CD4-positive, alpha-beta T cell (primary cell): Measurements from ENCODE around the gene PLCD4. TPM values are rescaled to one million over a fixed set of nuclear protein-coding genes. Genes with fewer than 3 reads are reported as not detected.

Source experiments
- ATAC-seq: fragments of 200-7000 bp; cut with Tn5 transposase; one replicate; pipeline ENCODE4 v1.10.0; 2022; ENCODE audit warnings: mild to moderate bottlenecking; ENCODE audit not compliant: poor library complexity
- CTCF ChIA-PET: fragments of 350-600 bp; sonication (Branson Sonifier 250); formaldehyde crosslinking; loops from one replicate; lab custom pipeline; 2021; ENCODE audit warnings: antibody characterized with exemption, inconsistent platforms; lab: Charles Lee
- POLR2A ChIA-PET: fragments of 350-600 bp; sonication (Branson Sonifier 250); formaldehyde crosslinking; loops from one replicate; lab custom pipeline; 2021; ENCODE audit warnings: antibody characterized with exemption, inconsistent platforms; lab: Charles Lee
- DNase-seq, 14 experiments: peaks; one replicate each; pipeline ENCODE4 v3.0.0-alpha.2; 2013 to 2020; ENCODE audit warnings: mixed read lengths in 2 of 14
- H3K27ac ChIP-seq, 2 donors: one replicate each; pipeline versions ENCODE4 v1.5.1 to v1.7.0; 2013; ENCODE audit warnings: low read length in 2 of 2, low read depth in 1 of 2, mild to moderate bottlenecking in 1 of 2
- H3K27me3 ChIP-seq, 2 experiments: 1 replicate in 1 of 2; 2 replicates in 1 of 2; pipeline versions ENCODE4 v1.6.1 to v1.7.0; 2013; ENCODE audit warnings: low read length in 2 of 2, control low read depth in 1 of 2, mild to moderate bottlenecking in 1 of 2, moderate library complexity in 1 of 2; ENCODE audit not compliant: insufficient read depth in 2 of 2, control insufficient read depth in 1 of 2
- H3K36me3 ChIP-seq: one replicate; pipeline ENCODE4 v1.6.1; 2013; ENCODE audit warnings: low read length, control low read depth; ENCODE audit not compliant: insufficient read depth
- H3K4me1 ChIP-seq: one replicate; pipeline ENCODE4 v1.6.1; 2013; ENCODE audit warnings: low read length, control low read depth; ENCODE audit not compliant: insufficient read depth
- H3K4me3 ChIP-seq: one replicate; pipeline ENCODE4 v1.5.1; 2013; ENCODE audit warnings: mild to moderate bottlenecking, low read length, moderate library complexity
- H3K9me3 ChIP-seq, 2 experiments: 1 replicate in 1 of 2; 2 replicates in 1 of 2; pipeline versions ENCODE4 v1.6.1 to v1.7.0; 2013; ENCODE audit warnings: low read length in 2 of 2, mild to moderate bottlenecking in 2 of 2, control low read depth in 1 of 2, moderate library complexity in 1 of 2; ENCODE audit not compliant: control insufficient read depth in 1 of 2, insufficient read depth in 1 of 2
- H3K27ac Mint-ChIP-seq: one replicate; pipeline ENCODE4 v1.8.0; 2020; ENCODE audit warnings: mixed read lengths
- H3K27me3 Mint-ChIP-seq: one replicate; pipeline ENCODE4 v1.8.0; 2021; ENCODE audit warnings: mixed read lengths
- H3K36me3 Mint-ChIP-seq: one replicate; pipeline ENCODE4 v1.8.0; 2021; ENCODE audit warnings: low read depth, mixed read lengths
- H3K4me1 Mint-ChIP-seq: one replicate; pipeline ENCODE4 v1.8.0; 2021; ENCODE audit warnings: low read depth, mixed read lengths
- H3K4me3 Mint-ChIP-seq: one replicate; pipeline ENCODE4 v1.8.0; 2020; ENCODE audit warnings: mild to moderate bottlenecking, mixed read lengths
- H3K9me3 Mint-ChIP-seq: one replicate; pipeline ENCODE4 v1.8.0; 2020; ENCODE audit warnings: mixed read lengths
- intact Hi-C, 2 experiments: fragments of 100-400 bp; cut with DNase I in 1 of 2; cut with micrococcal nuclease in 1 of 2; formaldehyde crosslinking; loops; one replicate each; pipeline versions ENCODE4 v1.15.1 to v1.9.0; 2023 to 2025; cut with DNase I, micrococcal nuclease
- polyA plus RNA-seq, 2 donors: library from polyadenylated mRNA; unstranded; fragments of 120-200 nt; gene quantifications; one replicate each; pipeline ENCODE4 v1.2.1, GENCODE V29; 2013
- total RNA-seq, 174 experiments: library from RNA in 2 of 174; stranded (reverse) in 2 of 174; gene quantifications; one replicate each; pipeline ENCODE4 v1.2.3 and lab custom pipeline; 2021 to 2026
- TF ChIP-seq, protein P1 (sequence below): fragments of 200-600 bp; IDR thresholded peaks from one replicate; pipeline ENCODE4 v1.8.0; 2022; ENCODE audit warnings: antibody characterized with exemption, mild to moderate bottlenecking

The PLCD4 gene
- under 1 TPM; 0.25 to 0.77 TPM for total RNA-seq
- 2.2 TPM for polyA plus RNA-seq (2013, experiment 1 of 2)
- polyA plus RNA-seq (2013, experiment 2 of 2), result 3.0 TPM
- total RNA-seq (lab: John Stamatoyannopoulos, UW), result 0 to 1.2 (median 0.28) reads per million in 172 experiments

GRCh38 chr2:218607436-218608115, at the start of gene PLCD4:
PLCD4 (plus strand) TSS chr2:218607899; CDS start chr2:218615740, 7,841 bp downstream.
- ATAC-seq (no peak), DNase-seq (no peak)
- H3K27me3 ChIP-seq, result peaks cover 0 to 3% of the 10 kb centered on the region in 2 experiments
- no peak within 1 kb of the TSS for H3K4me3 ChIP-seq
- no peak within 1 kb of the TSS for H3K27ac ChIP-seq
- H3K4me1 Mint-ChIP-seq, result no peaks in the 10 kb centered on the region
- H3K9me3 Mint-ChIP-seq, result no peaks in the 10 kb centered on the region
- H3K27ac Mint-ChIP-seq, result no peak within 1 kb of the TSS
- ChIA-PET POLR2A (interaction anchor here (0.7 kb wide), 1 partner anchor 145 kb away, joined by 3 read pairs; no protein-coding TSS in a partner anchor), CTCF (interaction anchor here (0.6 kb wide), 1 partner anchor 553 kb away, joined by 3 read pairs; no protein-coding TSS in a partner anchor)
- intact Hi-C loops, result no loop called here
- H3K36me3 Mint-ChIP-seq, result no peaks in the 10 kb centered on the region
- no peaks in the 10 kb centered on the region for H3K9me3 ChIP-seq
- no peak within 1 kb of the TSS for H3K4me3 Mint-ChIP-seq
- H3K27me3 Mint-ChIP-seq, result peaks cover 24% of the 10 kb centered on the region
- H3K4me1 ChIP-seq, result no peaks in the 10 kb centered on the region
- TF ChIP-seq, protein P1, sequence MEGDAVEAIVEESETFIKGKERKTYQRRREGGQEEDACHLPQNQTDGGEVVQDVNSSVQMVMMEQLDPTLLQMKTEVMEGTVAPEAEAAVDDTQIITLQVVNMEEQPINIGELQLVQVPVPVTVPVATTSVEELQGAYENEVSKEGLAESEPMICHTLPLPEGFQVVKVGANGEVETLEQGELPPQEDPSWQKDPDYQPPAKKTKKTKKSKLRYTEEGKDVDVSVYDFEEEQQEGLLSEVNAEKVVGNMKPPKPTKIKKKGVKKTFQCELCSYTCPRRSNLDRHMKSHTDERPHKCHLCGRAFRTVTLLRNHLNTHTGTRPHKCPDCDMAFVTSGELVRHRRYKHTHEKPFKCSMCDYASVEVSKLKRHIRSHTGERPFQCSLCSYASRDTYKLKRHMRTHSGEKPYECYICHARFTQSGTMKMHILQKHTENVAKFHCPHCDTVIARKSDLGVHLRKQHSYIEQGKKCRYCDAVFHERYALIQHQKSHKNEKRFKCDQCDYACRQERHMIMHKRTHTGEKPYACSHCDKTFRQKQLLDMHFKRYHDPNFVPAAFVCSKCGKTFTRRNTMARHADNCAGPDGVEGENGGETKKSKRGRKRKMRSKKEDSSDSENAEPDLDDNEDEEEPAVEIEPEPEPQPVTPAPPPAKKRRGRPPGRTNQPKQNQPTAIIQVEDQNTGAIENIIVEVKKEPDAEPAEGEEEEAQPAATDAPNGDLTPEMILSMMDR, result no peak
- H3K36me3 ChIP-seq, result no peaks in the 10 kb centered on the region

DNA sequence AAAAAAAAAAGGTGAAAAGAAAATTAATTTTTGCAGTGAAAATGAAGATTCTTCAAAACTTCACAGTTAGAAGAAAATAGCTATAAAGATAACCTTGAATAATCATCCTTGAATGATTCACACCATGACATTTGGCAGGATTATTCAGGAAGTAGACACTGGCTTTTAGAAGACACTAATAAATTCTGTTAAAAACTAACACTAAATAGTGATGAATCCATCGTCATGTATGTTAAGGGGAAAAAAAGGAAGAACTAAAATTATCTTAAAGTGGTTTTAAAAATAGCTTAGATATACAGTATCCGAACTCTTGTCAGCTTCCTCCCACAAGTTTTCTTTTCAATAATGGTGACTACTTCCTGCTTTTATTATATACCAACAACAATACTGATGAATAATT, 49.8 kb upstream of the PLCD4 start:
- peaks cover 11% of the 10 kb centered on the region for H3K4me1 Mint-ChIP-seq
- Histone ChIP-seq H3K27ac (no peak overlapping the region), H3K27me3 (no peaks in the 10 kb centered on the region), H3K9me3 (no peaks in the 10 kb centered on the region), H3K4me1 (no peaks in the 10 kb centered on the region), H3K36me3 (peaks cover 71% of the 10 kb centered on the region), H3K4me3 (no peak overlapping the region)
- H3K27me3 Mint-ChIP-seq, result no peaks in the 10 kb centered on the region
- TF ChIP-seq, protein P1, result no peak
- CTCF ChIA-PET, result no interaction called here
- no peak overlapping the region for H3K4me3 Mint-ChIP-seq
- no peaks in the 10 kb centered on the region for H3K9me3 Mint-ChIP-seq
- DNase-seq (no peak), ATAC-seq (no peak)
- POLR2A ChIA-PET, result no interaction called here
- peaks cover 84% of the 10 kb centered on the region for H3K36me3 Mint-ChIP-seq
- intact Hi-C loops, result no loop called here
- no peak overlapping the region for H3K27ac Mint-ChIP-seq

DNA sequence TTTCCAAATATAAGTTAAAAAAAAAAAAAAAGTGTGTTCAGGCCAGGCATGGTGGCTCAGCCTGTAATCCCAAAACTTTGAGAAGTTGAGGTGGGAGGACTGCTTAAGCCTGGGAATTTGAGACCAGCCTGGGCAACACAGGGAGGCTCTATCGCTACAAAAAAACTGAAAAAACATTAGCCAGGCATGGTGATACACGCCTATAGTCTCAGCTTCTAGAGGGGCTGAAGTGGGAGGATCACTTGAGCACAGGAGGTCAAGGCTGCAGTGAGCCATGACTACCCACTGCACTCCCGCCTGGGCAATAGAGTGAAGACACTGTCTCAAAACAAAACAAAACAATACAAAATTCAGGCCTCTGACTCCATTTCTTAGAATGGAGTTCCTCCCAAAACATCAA, 48.7 kb upstream of the PLCD4 start:
- intact Hi-C loops, result no loop called here
- H3K36me3 ChIP-seq, result peaks cover 67% of the 10 kb centered on the region
- no peaks in the 10 kb centered on the region for H3K27me3 Mint-ChIP-seq
- H3K4me3 Mint-ChIP-seq, result no peak overlapping the region
- TF ChIP-seq, protein P1, result no peak
- CTCF ChIA-PET, result no interaction called here
- POLR2A ChIA-PET, result no interaction called here
- H3K9me3 Mint-ChIP-seq, result no peaks in the 10 kb centered on the region
- H3K4me1 Mint-ChIP-seq, result peaks cover 20% of the 10 kb centered on the region
- H3K4me1 ChIP-seq, result no peaks in the 10 kb centered on the region
- H3K27ac ChIP-seq, result no peak overlapping the region
- H3K4me3 ChIP-seq, result no peak overlapping the region
- DNase-seq (no peak), ATAC-seq (no peak)
- no peaks in the 10 kb centered on the region for H3K27me3 ChIP-seq
- H3K36me3 Mint-ChIP-seq, result peaks cover 81% of the 10 kb centered on the region
- H3K9me3 ChIP-seq, result no peaks in the 10 kb centered on the region
- H3K27ac Mint-ChIP-seq, result no peak overlapping the region
